Stimulated activated CD8-positive, alpha-beta memory T cell treated with anti-CD3 and anti-CD28 coated beads, Interleukin-4, amount 100 ng/mL, for 24 hours (primary cell): ENCODE results near the gene TDRD1.
"Not testable (repeated sequence)": the region's sequence is repeated elsewhere in the genome, so short reads cannot be mapped to it uniquely, and the experiment has no call there.

Experiments used
- DNase-seq: peaks from one replicate; pipeline ENCODE4 v3.0.0-alpha.2; 2020; ENCODE audit warnings: low read depth

Gene TDRD1, protein sequence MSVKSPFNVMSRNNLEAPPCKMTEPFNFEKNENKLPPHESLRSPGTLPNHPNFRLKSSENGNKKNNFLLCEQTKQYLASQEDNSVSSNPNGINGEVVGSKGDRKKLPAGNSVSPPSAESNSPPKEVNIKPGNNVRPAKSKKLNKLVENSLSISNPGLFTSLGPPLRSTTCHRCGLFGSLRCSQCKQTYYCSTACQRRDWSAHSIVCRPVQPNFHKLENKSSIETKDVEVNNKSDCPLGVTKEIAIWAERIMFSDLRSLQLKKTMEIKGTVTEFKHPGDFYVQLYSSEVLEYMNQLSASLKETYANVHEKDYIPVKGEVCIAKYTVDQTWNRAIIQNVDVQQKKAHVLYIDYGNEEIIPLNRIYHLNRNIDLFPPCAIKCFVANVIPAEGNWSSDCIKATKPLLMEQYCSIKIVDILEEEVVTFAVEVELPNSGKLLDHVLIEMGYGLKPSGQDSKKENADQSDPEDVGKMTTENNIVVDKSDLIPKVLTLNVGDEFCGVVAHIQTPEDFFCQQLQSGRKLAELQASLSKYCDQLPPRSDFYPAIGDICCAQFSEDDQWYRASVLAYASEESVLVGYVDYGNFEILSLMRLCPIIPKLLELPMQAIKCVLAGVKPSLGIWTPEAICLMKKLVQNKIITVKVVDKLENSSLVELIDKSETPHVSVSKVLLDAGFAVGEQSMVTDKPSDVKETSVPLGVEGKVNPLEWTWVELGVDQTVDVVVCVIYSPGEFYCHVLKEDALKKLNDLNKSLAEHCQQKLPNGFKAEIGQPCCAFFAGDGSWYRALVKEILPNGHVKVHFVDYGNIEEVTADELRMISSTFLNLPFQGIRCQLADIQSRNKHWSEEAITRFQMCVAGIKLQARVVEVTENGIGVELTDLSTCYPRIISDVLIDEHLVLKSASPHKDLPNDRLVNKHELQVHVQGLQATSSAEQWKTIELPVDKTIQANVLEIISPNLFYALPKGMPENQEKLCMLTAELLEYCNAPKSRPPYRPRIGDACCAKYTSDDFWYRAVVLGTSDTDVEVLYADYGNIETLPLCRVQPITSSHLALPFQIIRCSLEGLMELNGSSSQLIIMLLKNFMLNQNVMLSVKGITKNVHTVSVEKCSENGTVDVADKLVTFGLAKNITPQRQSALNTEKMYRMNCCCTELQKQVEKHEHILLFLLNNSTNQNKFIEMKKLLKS

DNA sequence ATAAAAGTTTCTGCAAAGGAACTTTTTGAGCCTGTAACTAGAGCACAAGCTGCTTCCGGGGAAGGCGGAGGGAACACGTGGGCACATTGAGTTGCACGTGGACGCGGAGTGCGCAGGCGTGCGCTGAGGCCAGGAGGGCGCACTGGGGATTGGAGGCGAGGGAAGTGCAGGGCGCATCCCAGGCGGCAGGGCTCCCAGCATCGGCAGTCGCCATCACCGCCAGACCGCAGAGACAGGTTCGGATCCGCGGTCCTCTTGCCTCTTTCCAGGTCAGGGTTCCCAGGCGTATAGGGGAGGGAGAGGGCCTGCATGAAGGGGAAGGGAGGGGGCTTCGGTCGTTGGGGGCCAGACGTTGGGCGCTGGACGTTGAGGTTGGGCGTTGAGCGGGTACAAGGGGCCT lies at the start of gene TDRD1:
TSS of gene TDRD1 (plus strand) at position 206 of the 400 bp plus-strand sequence. CDS start 8,479 bp downstream, outside the sequence.
- no peak for DNase-seq

- DNase-seq = no peak
Observed at GRCh38 chr10:114131094-114131493, 48.1 kb upstream of the TDRD1 start.

DNA sequence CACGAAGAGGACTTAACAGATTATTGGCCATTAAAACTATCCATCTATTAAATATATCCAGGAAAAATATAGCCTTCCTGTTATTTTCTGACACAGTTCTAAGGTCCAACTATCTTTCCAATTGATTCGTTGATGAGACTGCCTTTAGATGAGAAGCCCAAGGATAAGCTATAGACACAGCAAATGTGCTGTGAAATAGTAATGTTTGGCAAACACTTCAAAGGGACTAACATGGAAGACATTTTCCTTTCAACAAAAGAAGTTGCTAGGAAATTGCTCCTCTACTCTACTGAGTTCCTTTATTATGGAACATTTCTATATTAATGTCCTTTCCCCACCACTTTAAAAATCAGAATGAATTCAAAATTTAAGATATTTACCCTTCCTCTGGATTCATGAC lies 43.7 kb upstream of the TDRD1 start:
- DNase-seq = no peak

- DNase-seq = no peak
Observed at GRCh38 chr10:114138581-114138980, 40.6 kb upstream of the TDRD1 start.

DNA sequence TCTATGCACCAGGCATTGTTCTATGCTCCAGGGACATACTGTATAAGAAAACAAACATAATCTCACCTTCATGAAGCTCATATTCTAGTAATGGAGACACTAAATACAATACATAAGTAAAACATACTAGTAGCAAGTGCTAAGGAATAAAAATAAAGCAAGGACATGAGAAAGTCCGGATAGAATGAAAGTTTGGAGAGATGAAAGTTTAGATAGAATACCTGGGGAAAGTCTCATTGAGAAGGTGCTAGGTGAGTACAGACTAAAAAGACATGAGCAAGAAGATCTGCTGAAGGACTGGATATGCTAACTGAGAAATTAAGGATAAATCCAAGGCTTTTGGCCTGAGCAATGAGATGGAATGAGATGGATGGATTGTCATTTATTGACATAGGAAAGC lies 39.1 kb upstream of the TDRD1 start:
- DNase-seq = no peak

- DNase-seq = not testable (repeated sequence)
Observed at GRCh38 chr10:114140827-114141226, 38.3 kb upstream of the TDRD1 start.

DNA sequence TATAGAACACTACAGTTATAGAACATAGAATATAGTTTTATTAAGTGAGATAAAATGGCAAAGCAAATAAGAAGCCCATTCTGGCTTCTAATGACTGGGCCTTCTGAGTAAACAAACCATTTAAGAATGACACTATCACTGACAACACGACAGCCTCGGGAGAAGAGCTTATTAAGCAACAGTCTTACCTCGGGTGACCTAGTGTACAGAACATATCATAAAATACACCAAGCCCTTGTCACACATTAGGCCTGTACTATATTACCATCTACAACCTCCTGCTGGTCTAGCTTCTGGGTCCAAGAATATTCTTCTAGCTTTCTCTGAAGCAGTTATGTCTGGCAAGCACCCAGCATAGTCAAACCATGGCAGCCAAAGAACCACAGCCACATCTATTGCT lies 37.1 kb upstream of the TDRD1 start:
- DNase-seq = no peak

- DNase-seq = no peak
Observed at GRCh38 chr10:114143160-114143559, 36.0 kb upstream of the TDRD1 start.

- DNase-seq = not testable (repeated sequence)
Observed at GRCh38 chr10:114149476-114149875, 29.7 kb upstream of the TDRD1 start.

GRCh38 chr10:114151486-114151885 lies 27.7 kb upstream of the TDRD1 start:
- no peak for DNase-seq

GRCh38 chr10:114151892-114152291 lies 27.3 kb upstream of the TDRD1 start:
- DNase-seq = no peak

DNA sequence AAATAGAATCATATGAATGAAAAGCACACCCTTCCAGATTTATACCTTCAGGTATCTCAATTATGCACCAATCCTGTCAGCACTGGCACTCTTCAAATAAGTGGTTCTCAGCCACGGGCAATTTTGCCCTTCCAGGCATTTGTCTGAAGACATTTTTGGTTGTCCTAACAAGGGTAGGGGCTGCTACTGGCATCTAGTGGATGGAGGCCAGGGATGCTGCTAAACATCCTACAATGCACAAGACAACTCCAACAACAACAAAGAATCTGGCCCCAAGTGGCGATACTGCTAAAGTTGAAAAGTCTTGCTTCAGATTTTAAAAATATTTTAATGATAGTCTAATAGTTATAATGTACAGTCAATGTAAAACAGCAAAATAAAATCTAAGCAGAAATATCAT lies 21.2 kb upstream of the TDRD1 start:
- DNase-seq = no peak

DNA sequence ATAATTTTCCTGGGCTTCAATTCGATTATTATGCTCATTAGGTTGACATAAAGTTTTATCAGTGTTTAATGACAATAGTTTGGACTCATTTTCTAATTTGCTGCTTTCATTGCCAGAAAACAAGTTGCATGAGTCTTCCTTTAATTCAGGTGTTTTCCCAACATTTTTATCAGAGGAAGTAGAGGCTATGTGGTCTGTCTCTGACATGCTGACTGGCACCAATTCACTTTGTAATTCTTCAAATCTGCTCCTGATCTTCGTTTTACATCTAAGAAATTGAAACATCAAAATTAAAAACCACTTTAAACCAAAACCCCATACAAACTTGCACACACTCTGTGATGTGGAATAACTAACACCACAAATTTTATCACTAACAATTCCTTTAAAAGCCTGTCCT lies 16.1 kb upstream of the TDRD1 start:
- no peak for DNase-seq

DNA sequence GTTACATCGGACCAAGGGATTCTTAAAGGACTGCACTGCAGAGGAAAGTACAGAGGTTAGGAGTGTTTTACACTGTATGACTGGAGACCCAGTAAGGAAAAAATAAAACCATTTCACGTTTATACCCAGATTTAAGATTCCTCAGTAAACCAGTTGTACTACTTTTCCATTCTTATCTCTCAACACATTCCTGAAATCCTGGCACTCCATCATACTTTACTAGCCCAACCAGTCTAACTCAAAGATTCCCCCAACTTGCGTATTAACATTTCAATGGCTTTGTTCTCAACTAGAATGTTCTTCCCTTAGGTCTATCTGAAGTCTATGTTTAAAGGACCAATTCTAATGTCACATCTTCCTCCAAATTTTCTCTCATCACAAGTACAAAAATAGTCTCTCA lies 13.1 kb upstream of the TDRD1 start:
- DNase-seq = no peak

DNA sequence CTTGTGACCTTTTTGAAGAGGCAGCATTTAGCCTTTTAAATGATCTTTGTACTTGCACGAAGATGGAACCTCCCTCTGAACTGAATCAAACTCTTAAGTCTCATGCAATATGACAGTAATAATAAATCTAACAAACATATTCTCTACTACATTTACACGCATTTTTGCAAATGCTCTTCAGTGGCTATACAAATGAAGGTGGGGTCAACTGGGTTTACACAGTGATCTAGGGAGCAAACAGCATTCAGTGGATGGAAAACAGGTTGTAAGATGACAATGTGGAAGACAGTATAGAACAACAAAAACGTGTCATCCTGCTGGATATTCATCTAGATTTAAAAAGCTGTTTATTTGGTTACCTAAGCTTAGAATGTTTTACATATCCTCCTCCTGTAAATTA lies 12.7 kb upstream of the TDRD1 start:
- no peak for DNase-seq

GRCh38 chr10:114167985-114168384 lies 11.2 kb upstream of the TDRD1 start:
- no peak for DNase-seq

DNA sequence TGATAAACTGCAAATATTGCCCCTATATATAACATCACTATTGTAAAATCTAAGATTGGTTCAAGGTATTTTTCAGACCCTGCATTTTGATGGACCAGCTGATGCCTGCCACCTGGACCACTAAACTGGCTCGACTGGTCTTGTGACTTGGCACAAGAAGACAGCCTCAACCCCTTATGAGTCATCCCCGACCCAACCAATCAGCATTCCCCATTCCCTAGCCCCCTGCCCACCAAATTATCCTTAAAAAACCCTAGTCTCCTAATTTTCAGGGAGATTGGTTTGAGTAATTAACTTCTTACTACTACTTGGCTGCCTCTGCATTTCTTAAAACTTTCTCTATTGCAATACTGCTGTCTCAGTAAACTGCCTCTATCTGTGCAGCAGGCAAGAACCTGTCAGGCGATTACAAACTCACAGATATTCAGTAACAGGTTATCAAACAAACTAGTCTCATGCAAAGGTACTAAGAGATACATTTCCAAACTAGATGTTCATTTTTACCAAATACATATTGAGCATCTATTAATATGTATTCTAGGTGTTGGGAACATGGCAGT lies 10.6 kb upstream of the TDRD1 start:
- DNase-seq = no peak

DNA sequence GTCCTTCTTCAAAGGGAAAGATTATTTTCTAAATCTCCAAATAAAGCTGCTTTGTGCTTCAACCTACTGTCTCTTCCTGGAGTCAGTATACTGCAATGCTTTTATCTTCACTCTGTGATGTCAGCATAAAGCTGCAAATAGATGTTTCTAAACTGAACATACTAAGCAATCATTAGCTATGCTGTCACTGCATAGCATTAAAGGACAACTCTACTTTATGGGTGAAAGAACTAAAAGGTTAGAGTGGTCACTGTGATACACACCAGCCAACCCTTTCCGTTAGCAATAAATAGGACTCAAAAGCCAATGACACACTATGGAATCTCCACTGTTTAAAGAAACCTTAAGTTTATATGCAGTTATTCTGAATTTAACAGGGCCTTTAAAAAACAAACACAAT lies 6.9 kb upstream of the TDRD1 start:
- no peak for DNase-seq

- no peak for DNase-seq
Observed at GRCh38 chr10:114172776-114173602, 6.2 kb upstream of the TDRD1 start.

DNA sequence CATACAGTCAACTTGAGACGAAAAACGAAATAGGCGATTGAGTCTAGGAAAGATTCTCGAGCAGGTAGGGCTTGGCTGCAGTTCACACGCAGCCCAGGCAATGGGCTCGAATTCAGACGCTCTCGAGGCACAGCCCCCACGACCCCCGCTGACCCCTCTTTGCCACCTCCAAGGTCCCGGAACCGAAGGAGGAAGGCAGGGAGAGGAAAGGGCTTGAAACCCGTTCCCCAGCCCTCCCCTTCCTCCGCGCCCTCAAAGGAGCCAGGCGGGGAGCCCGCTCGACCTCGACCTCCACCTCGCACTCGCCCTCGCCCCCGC lies 5.6 kb upstream of the TDRD1 start:
- no peak for DNase-seq

- peak; percentile 96 for DNase-seq
Observed at GRCh38 chr10:114173921-114174694, 5.0 kb upstream of the TDRD1 start, which contains the start of gene CCDC186. Gene CCDC186, minus strand, starts transcription at chr10:114174203. Its CDS starts 10,935 bp downstream, at chr10:114163268.
